Activated CD4-positive, alpha-beta T cell treated with anti-CD3 and anti-CD28 coated beads, Interleukin-2, amount 50 U/mL, for 48 hours (primary cell): ENCODE results near the gene SIN3A.
"Not testable (repeated sequence)": the region's sequence is repeated elsewhere in the genome, so short reads cannot be mapped to it uniquely, and the experiment has no call there.

Experiments used
- DNase-seq, 2 experiments: peaks; one replicate each; pipeline ENCODE4 v3.0.0-alpha.2; 2020

Gene SIN3A

GRCh38 chr15:75451674-75452363, at the start of gene SIN3A:
SIN3A (minus strand) TSS chr15:75451690; CDS start chr15:75430375, 21,315 bp downstream.
- peak; percentile 100 for DNase-seq

- DNase-seq = no peak
Measured at GRCh38 chr15:75493732-75494131, 42.2 kb upstream of the SIN3A start.

- no peak for DNase-seq
Measured at GRCh38 chr15:75483961-75484360, 32.5 kb upstream of the SIN3A start.

- not testable (repeated sequence) for DNase-seq
Measured at GRCh38 chr15:75483556-75483955, 32.1 kb upstream of the SIN3A start.

- no peak for DNase-seq
Measured at GRCh38 chr15:75483106-75483505, 31.6 kb upstream of the SIN3A start.

GRCh38 chr15:75480463-75480862, 29.0 kb upstream of the SIN3A start:
- DNase-seq = not testable (repeated sequence)

- DNase-seq = no peak
Measured at GRCh38 chr15:75479670-75480069, 28.2 kb upstream of the SIN3A start.

- not testable (repeated sequence) for DNase-seq
Measured at GRCh38 chr15:75477094-75477493, 25.6 kb upstream of the SIN3A start.

- DNase-seq = no peak
Measured at GRCh38 chr15:75468913-75469598, 17.6 kb upstream of the SIN3A start.

- DNase-seq = no peak
Measured at GRCh38 chr15:75460646-75461045, 9.2 kb upstream of the SIN3A start.

- DNase-seq = no peak
Measured at GRCh38 chr15:75459581-75459980, 8.1 kb upstream of the SIN3A start.

- DNase-seq = no peak
Measured at GRCh38 chr15:75456710-75457109, 5.2 kb upstream of the SIN3A start.

- peak; percentile 63 to 72 for DNase-seq
Measured at GRCh38 chr15:75455982-75456531, 4.6 kb upstream of the SIN3A start.

GRCh38 chr15:75455424-75455981, 4.0 kb upstream of the SIN3A start:
- peak; percentile 90 to 93 for DNase-seq

GRCh38 chr15:75454471-75455378, 3.2 kb upstream of the SIN3A start:
- DNase-seq = peak; percentile 81 to 84

- peak; percentile 96 for DNase-seq
Measured at GRCh38 chr15:75453703-75454470, 2.4 kb upstream of the SIN3A start.

- peak; percentile 77 to 83 for DNase-seq
Measured at GRCh38 chr15:75452865-75453702, 1.6 kb upstream of the SIN3A start.

GRCh38 chr15:75452364-75452864, 924 bp upstream of the SIN3A start:
- peak; percentile 81 to 85 for DNase-seq

GRCh38 chr15:75451202-75451673, 252 bp downstream of the SIN3A start:
- no peak for DNase-seq
